Aorta (tissue), 5 donors: ENCODE results near the gene KCTD3. TPM values are rescaled to one million over a fixed set of nuclear protein-coding genes. Genes with fewer than 3 reads are reported as not detected.

ENCODE experiments used
- ATAC-seq: fragments of 200-7000 bp; cut with Tn5 transposase; one replicate; pipeline ENCODE4 v1.9.1; 2022; ENCODE audit warnings: moderate library complexity; ENCODE audit not compliant: low FRiP score
- DNase-seq, 2 donors: peaks; one replicate each; pipeline ENCODE4 v3.0.0-alpha.2; 2020
- H3K27ac ChIP-seq, 2 donors: one replicate each; pipeline ENCODE4 v1.5.1; 2013; ENCODE audit warnings: low read length in 2 of 2, mild to moderate bottlenecking in 2 of 2, moderate library complexity in 2 of 2, control low read depth in 1 of 2, inconsistent platforms in 1 of 2, low read depth in 1 of 2
- H3K27me3 ChIP-seq, 2 donors: one replicate each; pipeline ENCODE4 v1.6.1; 2013; ENCODE audit warnings: control low read depth in 1 of 2, low read length in 1 of 2, mild to moderate bottlenecking in 1 of 2, moderate library complexity in 1 of 2; ENCODE audit not compliant: insufficient read depth in 2 of 2, control insufficient read depth in 1 of 2
- H3K36me3 ChIP-seq, 2 donors: one replicate each; pipeline ENCODE4 v1.6.1; 2013; ENCODE audit warnings: control low read depth in 1 of 2, low read length in 1 of 2, mild to moderate bottlenecking in 1 of 2; ENCODE audit not compliant: insufficient read depth in 2 of 2, control insufficient read depth in 1 of 2
- H3K4me1 ChIP-seq, 2 donors: one replicate each; pipeline ENCODE4 v1.6.1; 2013; ENCODE audit warnings: low read length in 2 of 2, control low read depth in 1 of 2, mild to moderate bottlenecking in 1 of 2, moderate library complexity in 1 of 2; ENCODE audit not compliant: insufficient read depth in 2 of 2, control insufficient read depth in 1 of 2
- H3K4me3 ChIP-seq, 2 donors: one replicate each; pipeline ENCODE4 v1.5.1; 2013; ENCODE audit warnings: low read length in 2 of 2, control low read depth in 1 of 2, mild to moderate bottlenecking in 1 of 2
- H3K9me3 ChIP-seq: one replicate; pipeline ENCODE4 v1.6.1; 2013; ENCODE audit warnings: mild to moderate bottlenecking, low read length; ENCODE audit not compliant: control insufficient read depth
- WGBS, 2 donors: extraction: QIAGEN DNeasy Blood & Tissue Kit; methylation state at CpG; one replicate each; pipeline ENCODE4 v1.1.7; 2013; 5-methylcytosine and 5-hydroxymethylcytosine counted together
- intact Hi-C, 2 donors: fragments of 100-400 bp; cut with DNase I; formaldehyde crosslinking; loops; one replicate each; pipeline versions ENCODE4 v1.14.2 to v1.15.0; 2022
- polyA plus RNA-seq, 2 donors: library from polyadenylated mRNA; stranded (reverse); fragments of 200-250 nt; gene quantifications; one replicate each; pipeline ENCODE4 v1.2.3, GENCODE V29; 2013
- total RNA-seq, 2 donors: library from RNA; stranded (reverse); fragmentation: NEBNext Ultra II Directional; extraction: Animal tissue kit (Norgen Biotek cat#: 25700); gene quantifications; one replicate each; pipeline ENCODE4 v1.2.1, GENCODE V29; 2021
- donor health status: healthy with polysubstance abuse.
- donor health status: Bipolar disorder and iron deficiency.
- donor health status: DM: no; HTN: no; CAD: no.
- donor health status: DM: no; HTN: no; CAD: no.
- donor health status: DM: yes; HTN: yes; CAD: no.

KCTD3 gene
- total and polyA plus RNA-seq, 4 donors = 20.2 to 39.7 (median 32.3) TPM

GRCh38 chr1:215648957-215649356, 81.9 kb downstream of the KCTD3 start:
- intact Hi-C loops = no loop called here
- Histone ChIP-seq H3K4me3 (no peak overlapping the region), H3K36me3 (no peaks in the 10 kb centered on the region), H3K4me1 (no peaks in the 10 kb centered on the region), H3K27ac (no peak overlapping the region), H3K27me3 (no peaks in the 10 kb centered on the region), H3K9me3 (no peaks in the 10 kb centered on the region)
- ATAC-seq (no peak), DNase-seq (no peak)
- WGBS, 2 donors = 93 to 94% methylated on average over 4 of the region's 4 CpGs

GRCh38 chr1:215650446-215651149, 83.5 kb downstream of the KCTD3 start:
- intact Hi-C loops = no loop called here
- no peak overlapping the region for H3K4me3 ChIP-seq
- ATAC-seq (no peak), DNase-seq (no peak)
- H3K27me3 ChIP-seq = no peaks in the 10 kb centered on the region
- H3K36me3 ChIP-seq = no peaks in the 10 kb centered on the region
- no peaks in the 10 kb centered on the region for H3K9me3 ChIP-seq
- no peaks in the 10 kb centered on the region for H3K4me1 ChIP-seq
- 48 to 53% methylated on average over 9 of the region's 9 CpGs for WGBS, 2 donors
- no peak overlapping the region for H3K27ac ChIP-seq

DNA sequence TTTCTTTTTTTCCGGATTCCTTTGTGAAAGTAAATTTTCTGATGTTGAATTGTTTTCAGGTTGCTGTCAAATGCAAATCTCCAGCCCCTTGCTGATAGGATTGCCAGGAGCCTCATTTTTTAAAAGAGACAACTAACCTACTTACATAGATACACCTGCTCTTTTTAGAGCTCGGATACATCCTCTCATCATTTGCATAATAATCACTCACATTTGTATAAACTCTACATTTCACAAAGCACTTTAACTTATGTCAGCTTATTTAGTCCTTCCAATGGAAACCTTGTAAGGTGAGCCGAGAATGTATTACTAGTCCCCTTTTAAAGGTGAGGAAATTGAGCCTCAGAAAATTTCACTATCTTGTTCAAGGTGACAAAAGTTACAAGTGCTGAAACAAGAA, 84.8 kb downstream of the KCTD3 start:
- Histone ChIP-seq H3K9me3 (no peaks in the 10 kb centered on the region), H3K27ac (no peak overlapping the region), H3K27me3 (no peaks in the 10 kb centered on the region), H3K4me3 (no peak overlapping the region), H3K36me3 (no peaks in the 10 kb centered on the region), H3K4me1 (no peaks in the 10 kb centered on the region)
- intact Hi-C loops = no loop called here
- DNase-seq = no peak
- WGBS, 2 donors = 33 to 44% methylated on average over 3 of the region's 3 CpGs
- ATAC-seq = no peak

GRCh38 chr1:215652371-215652770, 85.3 kb downstream of the KCTD3 start:
- no peak for ATAC-seq
- no peaks in the 10 kb centered on the region for H3K27me3 ChIP-seq
- no peaks in the 10 kb centered on the region for H3K36me3 ChIP-seq
- no peak overlapping the region for H3K4me3 ChIP-seq
- H3K4me1 ChIP-seq = no peaks in the 10 kb centered on the region
- DNase-seq = no peak
- intact Hi-C loops = no loop called here
- H3K27ac ChIP-seq = no peak overlapping the region
- WGBS, 2 donors = 50 to 69% methylated on average over 1 of the region's 1 CpG
- no peaks in the 10 kb centered on the region for H3K9me3 ChIP-seq

GRCh38 chr1:215657047-215657446, 89.9 kb downstream of the KCTD3 start:
- ATAC-seq (no peak), DNase-seq (no peak)
- intact Hi-C loops = no loop called here
- Histone ChIP-seq H3K27ac (no peak overlapping the region), H3K9me3 (no peaks in the 10 kb centered on the region), H3K27me3 (peaks cover 0 to 2% of the 10 kb centered on the region in 2 donors), H3K4me3 (no peak overlapping the region), H3K36me3 (no peaks in the 10 kb centered on the region), H3K4me1 (no peaks in the 10 kb centered on the region)
- 83 to 92% methylated on average over 4 of the region's 4 CpGs for WGBS, 2 donors

GRCh38 chr1:215660259-215660658, 93.2 kb downstream of the KCTD3 start:
- DNase-seq (no peak), ATAC-seq (no peak)
- intact Hi-C loops = no loop called here
- Histone ChIP-seq H3K27me3 (peaks cover 0 to 2% of the 10 kb centered on the region in 2 donors), H3K4me3 (no peak overlapping the region), H3K9me3 (no peaks in the 10 kb centered on the region), H3K36me3 (no peaks in the 10 kb centered on the region), H3K4me1 (no peaks in the 10 kb centered on the region), H3K27ac (no peak overlapping the region)

GRCh38 chr1:215661033-215661432, 93.9 kb downstream of the KCTD3 start:
- DNase-seq = no peak
- Histone ChIP-seq H3K4me3 (no peak overlapping the region), H3K9me3 (no peaks in the 10 kb centered on the region), H3K4me1 (no peaks in the 10 kb centered on the region), H3K27me3 (peaks cover 0 to 2% of the 10 kb centered on the region in 2 donors), H3K27ac (no peak overlapping the region), H3K36me3 (no peaks in the 10 kb centered on the region)
- 86 to 87% methylated on average over 1 of the region's 1 CpG for WGBS, 2 donors
- no peak for ATAC-seq
- intact Hi-C loops = no loop called here

DNA sequence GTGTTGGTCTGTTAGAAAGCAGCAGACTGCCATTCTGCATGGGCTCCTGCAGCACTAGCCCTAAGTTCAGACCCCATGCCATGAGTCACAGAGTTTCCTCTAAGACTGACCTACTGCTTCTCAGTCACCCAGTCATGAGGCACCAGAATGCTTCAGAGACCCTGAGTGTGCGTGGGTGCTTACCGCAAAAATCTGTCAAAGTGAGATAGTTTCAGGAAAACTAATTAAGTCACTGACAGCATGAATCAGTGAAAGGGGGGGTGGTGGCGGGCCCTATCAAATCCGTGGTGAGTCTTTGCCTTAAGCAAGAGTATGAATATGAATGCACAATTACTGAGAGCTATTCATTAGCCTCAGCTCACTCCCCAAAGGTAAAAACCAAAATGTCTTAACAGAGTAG, 98.1 kb downstream of the KCTD3 start:
- peaks cover 0 to 4% of the 10 kb centered on the region in 2 donors for H3K4me1 ChIP-seq
- no peak for DNase-seq
- no peak for ATAC-seq
- no peaks in the 10 kb centered on the region for H3K36me3 ChIP-seq
- intact Hi-C loops = no loop called here
- 88% methylated on average over 4 of the region's 4 CpGs for whole genome bisulfite sequencing, 2 donors
- H3K9me3 ChIP-seq = no peaks in the 10 kb centered on the region
- no peak overlapping the region for H3K27ac ChIP-seq
- no peak overlapping the region for H3K4me3 ChIP-seq
- H3K27me3 ChIP-seq = peaks cover 0 to 2% of the 10 kb centered on the region in 2 donors

DNA sequence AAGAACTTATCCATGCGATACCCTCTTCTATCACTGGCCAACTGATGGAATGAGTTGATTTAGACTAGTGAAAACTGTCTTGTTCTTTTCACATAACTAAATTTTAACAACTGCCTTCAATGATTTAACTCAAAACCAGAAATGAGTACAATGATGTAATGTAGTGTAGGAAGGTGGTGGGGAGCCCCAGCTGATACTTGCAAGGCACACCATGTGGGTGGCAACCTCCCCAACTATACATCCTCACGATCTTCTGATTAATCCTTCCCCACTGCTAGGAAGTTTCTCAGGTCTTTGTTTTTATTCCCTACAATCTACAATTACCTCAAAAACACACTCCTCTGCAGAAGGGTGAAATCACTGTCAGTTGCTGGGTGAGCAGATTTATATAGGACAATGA, 100.7 kb downstream of the KCTD3 start:
- intact Hi-C loops = no loop called here
- WGBS, 2 donors = 84 to 89% methylated on average over 2 of the region's 2 CpGs
- Histone ChIP-seq H3K4me1 (peaks cover 0 to 8% of the 10 kb centered on the region in 2 donors), H3K36me3 (no peaks in the 10 kb centered on the region), H3K4me3 (no peak overlapping the region), H3K27ac (no peak overlapping the region), H3K27me3 (no peaks in the 10 kb centered on the region), H3K9me3 (no peaks in the 10 kb centered on the region)
- ATAC-seq (no peak), DNase-seq (no peak)
